CD4-positive, alpha-beta T cell treated with Interleukin-15 for 4 hours (primary cell): ENCODE results near the gene ATP5F1C.

ENCODE experiments used
- DNase-seq: peaks from one replicate; pipeline ENCODE4 v3.0.0-alpha.2; 2020; ENCODE audit warnings: low spot score

The ATP5F1C gene

DNA sequence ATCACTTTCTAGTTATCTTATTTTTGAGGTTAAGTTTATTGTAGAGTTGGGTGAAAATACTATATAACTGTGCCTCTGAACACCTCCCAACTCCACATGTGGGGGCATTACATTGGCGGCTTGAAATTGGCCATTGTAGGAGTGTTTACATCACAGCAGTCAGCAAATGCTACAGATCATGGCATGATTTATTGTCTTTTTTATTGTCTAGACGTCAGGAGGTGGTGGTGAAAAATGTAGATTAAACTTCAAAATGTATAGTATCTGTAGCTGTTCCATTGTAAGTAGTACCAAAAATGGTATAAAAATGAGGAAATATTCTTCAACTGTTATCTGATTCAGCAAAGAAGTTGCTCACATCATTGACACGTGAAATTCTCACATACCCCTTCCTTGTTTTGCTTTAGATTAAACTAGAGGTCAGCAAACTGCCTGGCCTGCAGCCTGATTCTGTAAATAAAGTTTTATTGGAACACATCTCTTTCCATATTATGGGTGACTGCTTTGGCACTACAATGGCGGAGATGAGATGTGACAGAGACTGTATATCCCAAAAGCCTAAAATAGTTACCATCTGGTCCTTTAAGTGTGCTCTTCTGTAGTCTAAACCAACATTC is 65.4 kb downstream of the ATP5F1C start:
- DNase-seq = no peak

GRCh38 chr10:7853890-7854289 is 65.9 kb downstream of the ATP5F1C start:
- no peak for DNase-seq

- no peak for DNase-seq
Measured at GRCh38 chr10:7855205-7855604, 67.2 kb downstream of the ATP5F1C start.

- no peak for DNase-seq
Measured at GRCh38 chr10:7856678-7857077, 68.7 kb downstream of the ATP5F1C start.

- no peak for DNase-seq
Measured at GRCh38 chr10:7857262-7857661, 69.3 kb downstream of the ATP5F1C start.
